GM23338 (cell line): ENCODE measurements around the gene FCER2.

ENCODE experiments used
- CREB1 ChIP-seq: fragments of 250-450 bp; sonication (Bioruptor Pico); IDR thresholded peaks from 2 replicates; pipeline ENCODE4 v1.5.0; 2020; ENCODE audit warnings: low read depth, mild to moderate bottlenecking, moderate library complexity
- EZH2 ChIP-seq: fragments of 200-600 bp; sonication (generic); IDR thresholded peaks from one replicate; pipeline ENCODE4 v1.8.0; 2017; ENCODE audit warnings: antibody characterized with exemption, mild to moderate bottlenecking, low read depth; ENCODE audit not compliant: unreplicated experiment
- EZH2phosphoT487 ChIP-seq: fragments of 200-600 bp; sonication (generic); IDR thresholded peaks from one replicate; pipeline ENCODE4 v1.8.1; 2018; ENCODE audit warnings: antibody characterized with exemption; ENCODE audit not compliant: unreplicated experiment
- POLR2AphosphoS5 ChIP-seq: IDR thresholded peaks from 2 replicates; pipeline ENCODE4 v1.6.1; 2016; ENCODE audit warnings: antibody characterized with exemption, low read depth
- STAT1 ChIP-seq: IDR thresholded peaks from one replicate; pipeline ENCODE4 v1.6.1; 2016; ENCODE audit warnings: antibody characterized with exemption; ENCODE audit not compliant: unreplicated experiment
- ZNF114 ChIP-seq: fragments of 250-450 bp; sonication (Bioruptor Pico); IDR thresholded peaks from 2 replicates; pipeline ENCODE4 v1.5.0; 2020; ENCODE audit warnings: mild to moderate bottlenecking, moderate library complexity
- TF ChIP-seq, protein P1 (sequence below), 2 experiments: fragments of 200-600 bp in 1 of 2; sonication (generic) in 1 of 2; conservative IDR thresholded peaks; 2 replicates each; pipeline versions ENCODE4 v1.5.1 to v1.6.1; 2016 to 2017; ENCODE audit warnings: antibody characterized with exemption in 2 of 2, low read depth in 2 of 2, mild to moderate bottlenecking in 2 of 2, moderate library complexity in 1 of 2
- TF ChIP-seq, protein P2 (sequence below): IDR thresholded peaks from one replicate; pipeline ENCODE4 v1.6.1; 2018; ENCODE audit warnings: antibody characterized with exemption; ENCODE audit not compliant: unreplicated experiment
- TF ChIP-seq, protein P3 (sequence below): IDR thresholded peaks from 2 replicates; pipeline ENCODE4 v1.6.1; 2016; ENCODE audit warnings: antibody characterized with exemption

DNA sequence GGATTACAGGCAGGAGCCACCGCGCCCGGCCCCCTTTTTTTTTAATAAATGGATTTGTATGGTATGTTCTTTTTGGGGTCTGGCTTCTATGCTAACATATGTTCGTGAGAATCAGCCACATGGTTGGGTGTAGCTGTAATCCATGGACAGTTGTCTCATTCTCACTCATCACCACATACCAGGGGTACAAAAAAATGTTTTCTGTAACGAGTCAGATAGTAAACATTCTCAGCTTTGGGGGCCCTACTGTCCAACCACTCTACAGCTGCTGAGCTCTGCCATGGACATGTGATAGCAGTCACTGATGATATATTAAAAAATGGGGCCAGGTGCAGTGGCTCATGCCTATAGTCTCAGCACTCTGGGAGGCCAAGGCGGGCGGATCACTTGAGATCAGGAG is 38.2 kb downstream of the FCER2 start:
- TF ChIP-seq, protein P1, sequence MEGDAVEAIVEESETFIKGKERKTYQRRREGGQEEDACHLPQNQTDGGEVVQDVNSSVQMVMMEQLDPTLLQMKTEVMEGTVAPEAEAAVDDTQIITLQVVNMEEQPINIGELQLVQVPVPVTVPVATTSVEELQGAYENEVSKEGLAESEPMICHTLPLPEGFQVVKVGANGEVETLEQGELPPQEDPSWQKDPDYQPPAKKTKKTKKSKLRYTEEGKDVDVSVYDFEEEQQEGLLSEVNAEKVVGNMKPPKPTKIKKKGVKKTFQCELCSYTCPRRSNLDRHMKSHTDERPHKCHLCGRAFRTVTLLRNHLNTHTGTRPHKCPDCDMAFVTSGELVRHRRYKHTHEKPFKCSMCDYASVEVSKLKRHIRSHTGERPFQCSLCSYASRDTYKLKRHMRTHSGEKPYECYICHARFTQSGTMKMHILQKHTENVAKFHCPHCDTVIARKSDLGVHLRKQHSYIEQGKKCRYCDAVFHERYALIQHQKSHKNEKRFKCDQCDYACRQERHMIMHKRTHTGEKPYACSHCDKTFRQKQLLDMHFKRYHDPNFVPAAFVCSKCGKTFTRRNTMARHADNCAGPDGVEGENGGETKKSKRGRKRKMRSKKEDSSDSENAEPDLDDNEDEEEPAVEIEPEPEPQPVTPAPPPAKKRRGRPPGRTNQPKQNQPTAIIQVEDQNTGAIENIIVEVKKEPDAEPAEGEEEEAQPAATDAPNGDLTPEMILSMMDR (conservative IDR thresholded peaks at IDR 0.05; ENCODE audit: low read depth in 2 of 2), result no peak
- TF ChIP-seq POLR2AphosphoS5 (no peak), EZH2phosphoT487 (no peak), STAT1 (no peak), CREB1 (CRISPR knock-in tag) (no peak), EZH2 (no peak), ZNF114 (CRISPR knock-in tag) (no peak)
- TF ChIP-seq, protein P2, sequence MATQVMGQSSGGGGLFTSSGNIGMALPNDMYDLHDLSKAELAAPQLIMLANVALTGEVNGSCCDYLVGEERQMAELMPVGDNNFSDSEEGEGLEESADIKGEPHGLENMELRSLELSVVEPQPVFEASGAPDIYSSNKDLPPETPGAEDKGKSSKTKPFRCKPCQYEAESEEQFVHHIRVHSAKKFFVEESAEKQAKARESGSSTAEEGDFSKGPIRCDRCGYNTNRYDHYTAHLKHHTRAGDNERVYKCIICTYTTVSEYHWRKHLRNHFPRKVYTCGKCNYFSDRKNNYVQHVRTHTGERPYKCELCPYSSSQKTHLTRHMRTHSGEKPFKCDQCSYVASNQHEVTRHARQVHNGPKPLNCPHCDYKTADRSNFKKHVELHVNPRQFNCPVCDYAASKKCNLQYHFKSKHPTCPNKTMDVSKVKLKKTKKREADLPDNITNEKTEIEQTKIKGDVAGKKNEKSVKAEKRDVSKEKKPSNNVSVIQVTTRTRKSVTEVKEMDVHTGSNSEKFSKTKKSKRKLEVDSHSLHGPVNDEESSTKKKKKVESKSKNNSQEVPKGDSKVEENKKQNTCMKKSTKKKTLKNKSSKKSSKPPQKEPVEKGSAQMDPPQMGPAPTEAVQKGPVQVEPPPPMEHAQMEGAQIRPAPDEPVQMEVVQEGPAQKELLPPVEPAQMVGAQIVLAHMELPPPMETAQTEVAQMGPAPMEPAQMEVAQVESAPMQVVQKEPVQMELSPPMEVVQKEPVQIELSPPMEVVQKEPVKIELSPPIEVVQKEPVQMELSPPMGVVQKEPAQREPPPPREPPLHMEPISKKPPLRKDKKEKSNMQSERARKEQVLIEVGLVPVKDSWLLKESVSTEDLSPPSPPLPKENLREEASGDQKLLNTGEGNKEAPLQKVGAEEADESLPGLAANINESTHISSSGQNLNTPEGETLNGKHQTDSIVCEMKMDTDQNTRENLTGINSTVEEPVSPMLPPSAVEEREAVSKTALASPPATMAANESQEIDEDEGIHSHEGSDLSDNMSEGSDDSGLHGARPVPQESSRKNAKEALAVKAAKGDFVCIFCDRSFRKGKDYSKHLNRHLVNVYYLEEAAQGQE, result no peak
- TF ChIP-seq, protein P3, sequence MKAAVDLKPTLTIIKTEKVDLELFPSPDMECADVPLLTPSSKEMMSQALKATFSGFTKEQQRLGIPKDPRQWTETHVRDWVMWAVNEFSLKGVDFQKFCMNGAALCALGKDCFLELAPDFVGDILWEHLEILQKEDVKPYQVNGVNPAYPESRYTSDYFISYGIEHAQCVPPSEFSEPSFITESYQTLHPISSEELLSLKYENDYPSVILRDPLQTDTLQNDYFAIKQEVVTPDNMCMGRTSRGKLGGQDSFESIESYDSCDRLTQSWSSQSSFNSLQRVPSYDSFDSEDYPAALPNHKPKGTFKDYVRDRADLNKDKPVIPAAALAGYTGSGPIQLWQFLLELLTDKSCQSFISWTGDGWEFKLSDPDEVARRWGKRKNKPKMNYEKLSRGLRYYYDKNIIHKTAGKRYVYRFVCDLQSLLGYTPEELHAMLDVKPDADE, result no peak
